IMR-90 (cell line): ENCODE results near the gene CMKLR1. TPM values are rescaled to one million over a fixed set of nuclear protein-coding genes. Genes with fewer than 3 reads are reported as not detected.

Source experiments
- ATAC-seq: fragments of 200-7000 bp; cut with Tn5 transposase; 2 replicates; pipeline ENCODE4 v1.9.1; 2020; ENCODE audit warnings: low read depth, mild to moderate bottlenecking, moderate library complexity
- BruUV-seq: library from RNA; stranded (reverse); fragments of 400-500 nt; replicated peaks from 2 replicates; lab custom pipeline; 2021; lab: Mats Ljungman, UMichigan
- CTCF ChIA-PET: fragments of 300-600 bp; formaldehyde crosslinking; extraction: SDS; loops from one replicate; lab custom pipeline; 2021; ENCODE audit warnings: antibody characterized with exemption; lab: Yijun Ruan, JAX
- POLR2A ChIA-PET: fragments of 300-600 bp; sonication (Branson Sonifier 250); formaldehyde crosslinking; loops from one replicate; lab custom pipeline; 2022; ENCODE audit warnings: antibody characterized with exemption; ENCODE audit not compliant: unreplicated experiment; lab: Charles Lee
- DNase-seq: peaks from one replicate; pipeline ENCODE4 v3.0.0; 2013
- H2AFZ ChIP-seq: replicated peaks from 2 replicates; pipeline ENCODE3; 2013; ENCODE audit warnings: low read length, mild to moderate bottlenecking; ENCODE audit not compliant: poor library complexity
- H2AK5ac ChIP-seq: 2 replicates; pipeline ENCODE4 v1.6.1; 2013; ENCODE audit warnings: low read depth, low read length, inconsistent platforms
- H2AK9ac ChIP-seq: replicated peaks from 2 replicates; pipeline ENCODE3; 2013; ENCODE audit warnings: mild to moderate bottlenecking, low read depth, low read length, moderate library complexity; ENCODE audit not compliant: poor library complexity
- H2BK120ac ChIP-seq: 2 replicates; pipeline ENCODE4 v1.6.1; 2013; ENCODE audit warnings: low read depth, low read length, inconsistent platforms
- H2BK15ac ChIP-seq: 3 replicates; pipeline ENCODE4 v1.6.1; 2013; ENCODE audit warnings: low read depth, low read length, inconsistent platforms
- H2BK20ac ChIP-seq: 2 replicates; pipeline ENCODE4 v1.6.1; 2013; ENCODE audit warnings: low read depth, mild to moderate bottlenecking, inconsistent platforms, low read length, moderate library complexity
- H2BK5ac ChIP-seq: 2 replicates; pipeline ENCODE4 v1.6.1; 2013; ENCODE audit warnings: mild to moderate bottlenecking, low read depth, low read length, inconsistent platforms; ENCODE audit not compliant: poor library complexity, severe bottlenecking
- H3K14ac ChIP-seq: replicated peaks from 2 replicates; pipeline ENCODE4 v1.6.1; 2013; ENCODE audit warnings: low read depth, low read length, inconsistent platforms
- H3K18ac ChIP-seq: 2 replicates; pipeline ENCODE4 v1.6.1; 2013; ENCODE audit warnings: low read depth, low read length, control low read depth
- H3K23ac ChIP-seq: 2 replicates; pipeline ENCODE4 v1.6.1; 2013; ENCODE audit warnings: low read depth, low read length, inconsistent platforms
- H3K27ac ChIP-seq: 2 replicates; pipeline ENCODE4 v1.5.1; 2013; ENCODE audit warnings: mild to moderate bottlenecking, control low read depth, low read length; ENCODE audit not compliant: insufficient read depth
- H3K27me3 ChIP-seq: 2 replicates; pipeline ENCODE4 v1.6.1; 2013; ENCODE audit warnings: low read length; ENCODE audit not compliant: control insufficient read depth, insufficient read depth
- H3K36me3 ChIP-seq: 2 replicates; pipeline ENCODE4 v1.6.1; 2013; ENCODE audit warnings: low read length, mixed read lengths; ENCODE audit not compliant: control insufficient read depth, insufficient read depth
- H3K4ac ChIP-seq: 2 replicates; pipeline ENCODE4 v1.6.1; 2013; ENCODE audit warnings: low read depth, low read length, inconsistent platforms
- H3K4me1 ChIP-seq: 2 replicates; pipeline ENCODE4 v1.6.1; 2013; ENCODE audit warnings: low read length, mixed read lengths; ENCODE audit not compliant: control insufficient read depth, insufficient read depth
- H3K4me2 ChIP-seq: 2 replicates; pipeline ENCODE4 v1.6.1; 2013; ENCODE audit warnings: low read depth, mild to moderate bottlenecking, control low read depth, low read length, moderate library complexity
- H3K4me3 ChIP-seq: 2 replicates; pipeline ENCODE4 v1.5.1; 2013; ENCODE audit warnings: low read depth, mild to moderate bottlenecking, control low read depth, low read length, moderate library complexity; ENCODE audit not compliant: insufficient read depth
- H3K56ac ChIP-seq: 2 replicates; pipeline ENCODE4 v1.6.1; 2013; ENCODE audit warnings: low read length, inconsistent platforms; ENCODE audit not compliant: insufficient read depth; ENCODE audit errors: extremely low read depth
- H3K79me1 ChIP-seq, 2 experiments: 2 replicates each; pipeline ENCODE4 v1.6.1; 2013; ENCODE audit warnings: low read length in 2 of 2, inconsistent platforms in 1 of 2, low read depth in 1 of 2
- H3K9ac ChIP-seq: 2 replicates; pipeline ENCODE4 v1.6.1; 2013; ENCODE audit warnings: low read depth, low read length, control low read depth
- H3K9me1 ChIP-seq: 2 replicates; pipeline ENCODE4 v1.6.1; 2013; ENCODE audit warnings: low read length, inconsistent platforms; ENCODE audit not compliant: insufficient read depth
- H3K9me3 ChIP-seq: 2 replicates; pipeline ENCODE4 v1.6.1; 2013; ENCODE audit warnings: low read length; ENCODE audit not compliant: control insufficient read depth, insufficient read depth
- H4K20me1 ChIP-seq: 2 replicates; pipeline ENCODE4 v1.6.1; 2013; ENCODE audit warnings: low read length, inconsistent platforms; ENCODE audit not compliant: insufficient read depth
- H4K5ac ChIP-seq: 2 replicates; pipeline ENCODE4 v1.6.1; 2013; ENCODE audit warnings: mild to moderate bottlenecking, low read depth, low read length, control low read depth
- H4K8ac ChIP-seq, 2 experiments: 2 replicates each; pipeline ENCODE4 v1.6.1; 2013; ENCODE audit warnings: low read depth in 2 of 2, low read length in 2 of 2, control low read depth in 1 of 2, inconsistent platforms in 1 of 2
- H4K91ac ChIP-seq: 2 replicates; pipeline ENCODE4 v1.6.1; 2013; ENCODE audit warnings: low read depth, low read length, inconsistent platforms; ENCODE audit not compliant: insufficient read depth
- BHLHE40 ChIP-seq: fragments of 150-350 bp; IDR thresholded peaks from 2 replicates; pipeline ENCODE4 v1.6.1; 2016; ENCODE audit warnings: mild to moderate bottlenecking, low read depth, low read length
- CEBPB ChIP-seq: IDR thresholded peaks from 2 replicates; pipeline ENCODE4 v1.6.1; 2012; ENCODE audit warnings: low read depth, low read length, improper control_type of control experiment
- CHD1 ChIP-seq: IDR thresholded peaks from 2 replicates; pipeline ENCODE4 v1.6.1; 2012; ENCODE audit warnings: low read depth, low read length, improper control_type of control experiment
- CTCF ChIP-seq: conservative IDR thresholded peaks from 2 replicates; pipeline ENCODE4 v1.5.1; 2012; ENCODE audit warnings: mild to moderate bottlenecking, low read depth, low read length, improper control_type of control experiment
- FOS ChIP-seq: fragments of 150-350 bp; IDR thresholded peaks from 2 replicates; pipeline ENCODE4 v1.6.1; 2016; ENCODE audit warnings: low read depth, low read length
- MAFK ChIP-seq: IDR thresholded peaks from 2 replicates; pipeline ENCODE4 v1.6.1; 2012; ENCODE audit warnings: low read depth, low read length, improper control_type of control experiment
- MAZ ChIP-seq: IDR thresholded peaks from 2 replicates; pipeline ENCODE4 v1.6.1; 2012; ENCODE audit warnings: low read depth, mild to moderate bottlenecking, low read length, improper control_type of control experiment, moderate library complexity, borderline replicate concordance
- MXI1 ChIP-seq: IDR thresholded peaks from 2 replicates; pipeline ENCODE4 v1.6.1; 2012; ENCODE audit warnings: low read depth, mild to moderate bottlenecking, low read length, moderate library complexity, borderline replicate concordance
- NFE2L2 ChIP-seq: fragments of 150-350 bp; IDR thresholded peaks from 2 replicates; pipeline ENCODE4 v1.6.1; 2016; ENCODE audit warnings: low read depth, mild to moderate bottlenecking, low read length
- POLR2A ChIP-seq: IDR thresholded peaks from 2 replicates; pipeline ENCODE4 v1.6.1; 2012; ENCODE audit warnings: mild to moderate bottlenecking, low read depth, low read length
- RAD21 ChIP-seq: IDR thresholded peaks from 2 replicates; pipeline ENCODE4 v1.6.1; 2012; ENCODE audit warnings: low read length, improper control_type of control experiment
- RCOR1 ChIP-seq: IDR thresholded peaks from 2 replicates; pipeline ENCODE4 v1.6.1; 2012; ENCODE audit warnings: mild to moderate bottlenecking, low read length, improper control_type of control experiment; ENCODE audit not compliant: insufficient replicate concordance
- RFX5 ChIP-seq: IDR thresholded peaks from 2 replicates; pipeline ENCODE4 v1.8.0; 2012; ENCODE audit warnings: low read depth, mild to moderate bottlenecking, low read length, moderate library complexity
- SMC3 ChIP-seq: fragments of 150-350 bp; IDR thresholded peaks from 2 replicates; pipeline ENCODE4 v1.6.1; 2016; ENCODE audit warnings: low read depth, mild to moderate bottlenecking, antibody characterized with exemption, low read length, moderate library complexity
- USF2 ChIP-seq: fragments of 150-350 bp; IDR thresholded peaks from 2 replicates; pipeline ENCODE4 v1.6.1; 2017; ENCODE audit warnings: mild to moderate bottlenecking, antibody characterized with exemption, low read length, low read depth
- WGBS, 2 experiments: methylation state at CpG; one replicate each; pipeline versions ENCODE4 v1.1.5 to v1.1.7; 2013; ENCODE audit warnings: missing lambda C conversion rate in 2 of 2; ENCODE audit not compliant: insufficient read length in 1 of 2; ENCODE audit errors: extremely low coverage in 2 of 2; 5-methylcytosine and 5-hydroxymethylcytosine counted together
- dilution Hi-C: fragments of 300-500 bp; cut with HindIII; formaldehyde crosslinking; loops from one replicate; pipeline ENCODE4 v1.14.3; 2018; ENCODE audit warnings: low sequenced_read_pairs; ENCODE audit not compliant: unreplicated experiment
- in situ Hi-C: fragments of 300-500 bp; cut with MboI; formaldehyde crosslinking; loops from 3 replicates; pipeline ENCODE4 v1.14.3; 2019; ENCODE audit warnings: low sequenced_read_pairs, inconsistent platforms, mixed read lengths
- intact Hi-C: fragments of 100-400 bp; cut with micrococcal nuclease; formaldehyde crosslinking; loops from 2 replicates; pipeline ENCODE4 v1.10.0; 2022
- polyA plus RNA-seq, 3 experiments: library from polyadenylated mRNA; depleted of rRNA; stranded (reverse); fragments of >200 nt; gene quantifications; 2 replicates each; pipeline ENCODE4 v1.2.3, GENCODE V29; 2012; ENCODE audit warnings: low replicate concordance in 1 of 3
- total RNA-seq: library from RNA; depleted of rRNA; stranded (reverse); fragments of >200 nt; gene quantifications from 2 replicates; pipeline ENCODE4 v1.2.3, GENCODE V29; 2012
- TF ChIP-seq, protein P1 (sequence below): fragments of 150-350 bp; IDR thresholded peaks from 2 replicates; pipeline ENCODE4 v1.6.1; 2016; ENCODE audit warnings: low read depth, mild to moderate bottlenecking, low read length, moderate library complexity, borderline replicate concordance

CMKLR1 gene
- total and polyA plus RNA-seq, 2 of the 4 experiments (the other 2 are of a cell fraction) = not detected

DNA sequence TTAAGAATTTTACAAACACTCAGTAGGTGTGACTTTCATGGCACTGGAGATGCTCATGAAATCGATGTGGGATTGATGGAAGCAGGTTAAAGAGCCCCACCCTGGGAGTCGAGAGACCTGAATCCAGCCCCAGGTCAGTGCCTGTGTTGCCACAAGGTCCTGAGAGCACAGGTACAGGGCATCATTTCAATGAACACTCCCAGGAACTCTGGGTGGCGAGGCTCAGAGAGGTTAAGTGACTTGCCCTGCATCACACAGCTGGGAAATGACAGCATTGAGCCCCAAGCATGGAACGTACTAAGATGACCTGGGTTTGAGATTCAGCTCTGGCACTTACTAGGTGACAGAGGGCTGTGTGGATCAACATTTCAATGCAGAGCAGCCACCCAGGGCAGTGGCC, 98.2 kb downstream of the CMKLR1 start:
- TF ChIP-seq MXI1 = no peak
- no peak for TF ChIP-seq MAZ
- no peak for TF ChIP-seq CTCF
- TF ChIP-seq USF2 = no peak
- TF ChIP-seq POLR2A = no peak
- no peak for TF ChIP-seq CHD1
- TF ChIP-seq MAFK = no peak
- TF ChIP-seq RAD21 = no peak
- no peak for TF ChIP-seq CEBPB
- TF ChIP-seq SMC3 = no peak
- no peak for TF ChIP-seq FOS
- TF ChIP-seq, protein P1, sequence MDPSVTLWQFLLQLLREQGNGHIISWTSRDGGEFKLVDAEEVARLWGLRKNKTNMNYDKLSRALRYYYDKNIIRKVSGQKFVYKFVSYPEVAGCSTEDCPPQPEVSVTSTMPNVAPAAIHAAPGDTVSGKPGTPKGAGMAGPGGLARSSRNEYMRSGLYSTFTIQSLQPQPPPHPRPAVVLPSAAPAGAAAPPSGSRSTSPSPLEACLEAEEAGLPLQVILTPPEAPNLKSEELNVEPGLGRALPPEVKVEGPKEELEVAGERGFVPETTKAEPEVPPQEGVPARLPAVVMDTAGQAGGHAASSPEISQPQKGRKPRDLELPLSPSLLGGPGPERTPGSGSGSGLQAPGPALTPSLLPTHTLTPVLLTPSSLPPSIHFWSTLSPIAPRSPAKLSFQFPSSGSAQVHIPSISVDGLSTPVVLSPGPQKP = no peak
- no peak for TF ChIP-seq NFE2L2
- no peak for TF ChIP-seq BHLHE40
- TF ChIP-seq RCOR1 = no peak
- TF ChIP-seq RFX5 = no peak
- Histone ChIP-seq H2AK5ac (no peak overlapping the region), H2BK20ac (no peak overlapping the region), H3K4me1 (no peaks in the 10 kb centered on the region), H3K9me3 (no peaks in the 10 kb centered on the region), H4K8ac (no peak overlapping the region), H4K91ac (no peak overlapping the region), H3K9me1 (no peaks in the 10 kb centered on the region), H3K4me3 (no peak overlapping the region), H3K4me2 (no peak overlapping the region), H3K27me3 (no peaks in the 10 kb centered on the region), H2BK15ac (no peak overlapping the region), H2AFZ (no peak overlapping the region), H3K9ac (no peak overlapping the region), H3K27ac (no peak overlapping the region), H3K56ac (no peak overlapping the region), H3K23ac (no peak overlapping the region), H3K36me3 (no peaks in the 10 kb centered on the region), H2AK9ac (no peak overlapping the region), H2BK5ac (no peak overlapping the region), H4K5ac (no peak overlapping the region), H2BK120ac (no peak overlapping the region), H3K14ac (no peak overlapping the region), H3K18ac (no peak overlapping the region), H3K79me1 (no peaks in the 10 kb centered on the region), H4K20me1 (no peaks in the 10 kb centered on the region), H3K4ac (no peak overlapping the region)
- DNase-seq (no peak), ATAC-seq (no peak)
- WGBS, 2 experiments = 40% methylated on average over 1 of the region's 4 CpGs; no CpG with 5 or more reads in 1 of the 2 experiments
- POLR2A ChIA-PET = no interaction called here
- no TSS peak for BruUV-seq
- in situ Hi-C loops = no loop called here
- intact Hi-C loops = no loop called here
- dilution Hi-C loops = no loop called here
- CTCF ChIA-PET = no interaction called here
